ENCODE data around the gene MAML2. TPM values are rescaled to one million over a fixed set of nuclear protein-coding genes. Genes with fewer than 3 reads are reported as not detected.

Gene MAML2
- total RNA-seq, 1 experiment from 2014 or later, result 2.9 TPM

GRCh38 chr11:96329855-96330510 is 13.0 kb downstream of the MAML2 start:
- TF ChIP-seq POLR2AphosphoS5 (IDR thresholded peaks at IDR 0.05; ENCODE audit: low read depth, low read length), result no peak
- TF ChIP-seq SIN3A (IDR thresholded peaks at IDR 0.05; ENCODE audit: borderline replicate concordance, insufficient read depth, low read depth, low read length), result no peak
- TF ChIP-seq TCF7L2 (IDR thresholded peaks at IDR 0.05; ENCODE audit: low read depth, low read length), result no peak
- TF ChIP-seq, protein P1, sequence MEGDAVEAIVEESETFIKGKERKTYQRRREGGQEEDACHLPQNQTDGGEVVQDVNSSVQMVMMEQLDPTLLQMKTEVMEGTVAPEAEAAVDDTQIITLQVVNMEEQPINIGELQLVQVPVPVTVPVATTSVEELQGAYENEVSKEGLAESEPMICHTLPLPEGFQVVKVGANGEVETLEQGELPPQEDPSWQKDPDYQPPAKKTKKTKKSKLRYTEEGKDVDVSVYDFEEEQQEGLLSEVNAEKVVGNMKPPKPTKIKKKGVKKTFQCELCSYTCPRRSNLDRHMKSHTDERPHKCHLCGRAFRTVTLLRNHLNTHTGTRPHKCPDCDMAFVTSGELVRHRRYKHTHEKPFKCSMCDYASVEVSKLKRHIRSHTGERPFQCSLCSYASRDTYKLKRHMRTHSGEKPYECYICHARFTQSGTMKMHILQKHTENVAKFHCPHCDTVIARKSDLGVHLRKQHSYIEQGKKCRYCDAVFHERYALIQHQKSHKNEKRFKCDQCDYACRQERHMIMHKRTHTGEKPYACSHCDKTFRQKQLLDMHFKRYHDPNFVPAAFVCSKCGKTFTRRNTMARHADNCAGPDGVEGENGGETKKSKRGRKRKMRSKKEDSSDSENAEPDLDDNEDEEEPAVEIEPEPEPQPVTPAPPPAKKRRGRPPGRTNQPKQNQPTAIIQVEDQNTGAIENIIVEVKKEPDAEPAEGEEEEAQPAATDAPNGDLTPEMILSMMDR (IDR thresholded peaks at IDR 0.05), result no peak
- no peak for TF ChIP-seq REST (IDR thresholded peaks at IDR 0.05; ENCODE audit: insufficient read depth in 1 of 2, low read depth in 2 of 2, low read length in 1 of 2)
- POLR2A ChIA-PET, result no interaction called here
- DNase-seq (ENCODE audit: low read depth, low spot score) (no peak), ATAC-seq (no peak)
- H3K36me3 ChIP-seq (ENCODE audit: control insufficient read depth, insufficient read depth, low read length), result no peaks in the 10 kb centered on the region
- no TSS peak for BruUV-seq (replicated peaks)
- H3K4me3 ChIP-seq (ENCODE audit: low read depth in 2 of 2, low read length in 2 of 2), result no peak overlapping the region
- peaks cover 26% of the 10 kb centered on the region for H3K4me1 ChIP-seq (ENCODE audit: control insufficient read depth, insufficient read depth, low read length)
- in situ Hi-C loops (cut with HindIII; ENCODE audit: low pct_unique_long_range_greater_than_20kb, low sequenced_read_pairs), result loop anchor here (10.0 kb wide), 1 partner anchor 265 kb away; no protein-coding TSS in a partner anchor
- no peaks in the 10 kb centered on the region for H3K27me3 ChIP-seq (ENCODE audit: control insufficient read depth, insufficient read depth, low read length)
- H3K9me3 ChIP-seq (ENCODE audit: control insufficient read depth, insufficient read depth, low read depth, low read length), result no peaks in the 10 kb centered on the region
- CTCF ChIA-PET, result interaction anchor here (1.7 kb wide), 1 partner anchor 13 kb away, joined by 5 read pairs; the partner anchor contains the start of gene MAML2
- no peak overlapping the region; the same call in none of the 2 replicates for H3K27ac ChIP-seq (ENCODE audit: low read length)
- intact Hi-C loops (cut with micrococcal nuclease; ENCODE audit: unreplicated experiment), result no loop called here

DNA sequence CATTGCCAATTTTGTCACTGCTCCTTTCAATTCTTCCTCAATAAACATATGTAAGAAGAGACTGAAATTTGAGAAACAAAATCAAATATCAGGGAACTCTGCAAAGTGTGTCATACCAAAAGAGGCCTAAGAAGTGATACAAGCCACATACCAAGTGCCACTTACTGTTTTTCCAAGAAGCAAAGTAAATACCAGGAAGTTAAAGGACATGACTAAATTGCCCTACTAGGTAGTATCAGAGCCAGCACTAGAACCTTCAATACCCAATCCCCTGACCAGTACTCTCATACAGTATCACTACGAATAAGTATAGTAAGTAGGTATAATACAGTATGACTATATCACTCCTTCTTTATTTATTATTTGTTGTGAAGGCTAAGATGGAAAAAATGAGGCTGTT is 13.6 kb downstream of the MAML2 start:
- TF ChIP-seq SIN3A (IDR thresholded peaks at IDR 0.05; ENCODE audit: borderline replicate concordance, insufficient read depth, low read depth, low read length) (no peak), TCF7L2 (IDR thresholded peaks at IDR 0.05; ENCODE audit: low read depth, low read length) (no peak), POLR2AphosphoS5 (IDR thresholded peaks at IDR 0.05; ENCODE audit: low read depth, low read length) (no peak), REST (IDR thresholded peaks at IDR 0.05; ENCODE audit: insufficient read depth in 1 of 2, low read depth in 2 of 2, low read length in 1 of 2) (no peak)
- TF ChIP-seq, protein P1 (IDR thresholded peaks at IDR 0.05), result no peak
- ChIA-PET POLR2A (no interaction called here), CTCF (interaction anchor here (1.7 kb wide), 1 partner anchor 14 kb away, joined by 5 read pairs; the partner anchor contains the start of gene MAML2)
- no peak overlapping the region for H3K4me3 ChIP-seq (ENCODE audit: low read depth in 2 of 2, low read length in 2 of 2)
- DNase-seq (ENCODE audit: low read depth, low spot score) (no peak), ATAC-seq (peak; percentile 54; the same call in 1 of the 2 replicates)
- H3K4me1 ChIP-seq (ENCODE audit: control insufficient read depth, insufficient read depth, low read length), result peaks cover 29% of the 10 kb centered on the region
- peak overlapping the region; percentile 71 for H3K27ac ChIP-seq (ENCODE audit: low read length)
- BruUV-seq (replicated peaks), result no TSS peak
- no peaks in the 10 kb centered on the region for H3K9me3 ChIP-seq (ENCODE audit: control insufficient read depth, insufficient read depth, low read depth, low read length)
- intact Hi-C loops (cut with micrococcal nuclease; ENCODE audit: unreplicated experiment) (no loop called here), in situ Hi-C loops (cut with HindIII; ENCODE audit: low pct_unique_long_range_greater_than_20kb, low sequenced_read_pairs) (no loop called here)
- H3K36me3 ChIP-seq (ENCODE audit: control insufficient read depth, insufficient read depth, low read length), result no peaks in the 10 kb centered on the region
- no peaks in the 10 kb centered on the region for H3K27me3 ChIP-seq (ENCODE audit: control insufficient read depth, insufficient read depth, low read length)

Measured in Panc1 (cell line).